SK-N-SH (cell line): ENCODE results near the gene TRAFD1.

Experiments
- CHD2 ChIP-seq: fragments of 150-350 bp; IDR thresholded peaks from 2 replicates; pipeline ENCODE4 v1.6.1; 2018; ENCODE audit warnings: low read length; ENCODE audit not compliant: partially characterized antibody
- CTCF ChIP-seq: fragments of 200-600 bp; sonication (generic); IDR thresholded peaks from 2 replicates; pipeline ENCODE4 v1.6.1; 2017; ENCODE audit warnings: antibody characterized with exemption, mild to moderate bottlenecking, moderate library complexity
- GABPA ChIP-seq: IDR thresholded peaks from 2 replicates; pipeline ENCODE4 v1.4.0; 2012; ENCODE audit warnings: low read depth, mild to moderate bottlenecking
- MXI1 ChIP-seq: IDR thresholded peaks from 2 replicates; pipeline ENCODE4 v1.6.1; 2012; ENCODE audit warnings: mild to moderate bottlenecking, low read depth, low read length, improper control_type of control experiment
- RAD21 ChIP-seq: IDR thresholded peaks from 2 replicates; pipeline ENCODE4 v1.6.1; 2012; ENCODE audit warnings: mild to moderate bottlenecking, low read length

GRCh38 chr12:112096667-112097066 lies 28.7 kb upstream of the TRAFD1 start:
- TF ChIP-seq CTCF (no peak), GABPA (no peak), RAD21 (no peak), CHD2 (no peak), MXI1 (no peak)
